Brain microvascular endothelial cell (primary cell): ENCODE data around the gene RDH5.

Experiments used
- DNase-seq: peaks from one replicate; pipeline ENCODE4 v3.0.0-alpha.2; 2020
- H3K27ac ChIP-seq: fragments of 250-450 bp; sonication (Bioruptor Pico); 2 replicates; pipeline ENCODE4 v1.5.1; 2020; ENCODE audit warnings: mild to moderate bottlenecking, moderate library complexity
- H3K27me3 ChIP-seq: fragments of 250-450 bp; sonication (Bioruptor Pico); replicated peaks from 2 replicates; pipeline ENCODE4 v1.5.1; 2020; ENCODE audit warnings: mild to moderate bottlenecking
- H3K36me3 ChIP-seq: fragments of 250-450 bp; sonication (Bioruptor Pico); replicated peaks from 2 replicates; pipeline ENCODE4 v1.5.1; 2020; ENCODE audit warnings: mild to moderate bottlenecking
- H3K4me3 ChIP-seq: 2 replicates; pipeline ENCODE4 v1.5.1; 2011; ENCODE audit warnings: low read depth, mild to moderate bottlenecking, control low read depth, low read length, moderate library complexity
- in situ Hi-C: cut with HindIII; loops from 2 replicates; pipeline ENCODE4 v1.10.0; 2017; ENCODE audit warnings: low sequenced_read_pairs, low pct_ligation_motif_present
- TF ChIP-seq, protein P1 (sequence below): IDR thresholded peaks from 2 replicates; pipeline ENCODE4 v1.5.1; 2011; ENCODE audit warnings: low read depth, mild to moderate bottlenecking, moderate library complexity, low read length, control low read depth, inconsistent platforms; ENCODE audit errors: missing control alignments

RDH5 gene

DNA sequence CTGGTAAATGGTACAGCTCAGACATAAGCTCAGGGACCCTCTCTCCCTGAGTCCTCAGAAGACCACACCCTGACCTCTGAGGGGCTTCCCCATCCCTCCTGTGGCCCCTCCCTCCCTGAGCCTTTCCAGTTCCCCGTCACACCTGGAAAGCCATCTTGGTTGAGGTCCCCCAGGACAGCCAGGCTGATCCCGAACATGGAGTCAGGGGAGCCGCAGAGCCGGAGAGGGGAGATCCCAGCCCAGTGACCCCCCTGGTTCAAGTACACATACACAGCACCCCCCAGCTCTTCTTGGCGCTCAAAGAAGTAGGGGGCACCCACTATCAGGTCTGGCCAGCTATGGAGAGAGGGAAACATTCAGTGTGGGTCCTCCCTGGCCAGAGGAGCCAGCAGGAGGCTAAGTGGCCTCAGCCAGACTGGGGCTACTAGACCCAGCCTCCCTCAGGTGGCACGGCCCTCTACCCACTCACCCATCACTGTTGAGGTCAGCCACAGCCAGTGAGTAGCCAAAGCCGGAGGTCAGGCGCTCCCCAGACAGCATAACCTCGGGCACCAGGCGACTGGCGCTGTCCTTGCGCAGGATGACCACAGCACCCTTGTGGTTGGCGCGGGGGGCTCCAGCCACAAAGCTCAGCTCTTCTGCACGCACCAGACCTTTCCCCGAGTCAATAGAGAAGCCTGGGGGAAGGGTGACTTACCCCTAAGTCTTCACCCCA lies 21.8 kb upstream of the RDH5 start:
- DNase-seq: no peak
- in situ Hi-C loops: no loop called here
- Histone ChIP-seq H3K36me3 (no peaks in the 10 kb centered on the region), H3K4me3 (no peak overlapping the region), H3K27ac (no peak overlapping the region), H3K27me3 (no peaks in the 10 kb centered on the region)
- TF ChIP-seq, protein P1, sequence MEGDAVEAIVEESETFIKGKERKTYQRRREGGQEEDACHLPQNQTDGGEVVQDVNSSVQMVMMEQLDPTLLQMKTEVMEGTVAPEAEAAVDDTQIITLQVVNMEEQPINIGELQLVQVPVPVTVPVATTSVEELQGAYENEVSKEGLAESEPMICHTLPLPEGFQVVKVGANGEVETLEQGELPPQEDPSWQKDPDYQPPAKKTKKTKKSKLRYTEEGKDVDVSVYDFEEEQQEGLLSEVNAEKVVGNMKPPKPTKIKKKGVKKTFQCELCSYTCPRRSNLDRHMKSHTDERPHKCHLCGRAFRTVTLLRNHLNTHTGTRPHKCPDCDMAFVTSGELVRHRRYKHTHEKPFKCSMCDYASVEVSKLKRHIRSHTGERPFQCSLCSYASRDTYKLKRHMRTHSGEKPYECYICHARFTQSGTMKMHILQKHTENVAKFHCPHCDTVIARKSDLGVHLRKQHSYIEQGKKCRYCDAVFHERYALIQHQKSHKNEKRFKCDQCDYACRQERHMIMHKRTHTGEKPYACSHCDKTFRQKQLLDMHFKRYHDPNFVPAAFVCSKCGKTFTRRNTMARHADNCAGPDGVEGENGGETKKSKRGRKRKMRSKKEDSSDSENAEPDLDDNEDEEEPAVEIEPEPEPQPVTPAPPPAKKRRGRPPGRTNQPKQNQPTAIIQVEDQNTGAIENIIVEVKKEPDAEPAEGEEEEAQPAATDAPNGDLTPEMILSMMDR: no peak

DNA sequence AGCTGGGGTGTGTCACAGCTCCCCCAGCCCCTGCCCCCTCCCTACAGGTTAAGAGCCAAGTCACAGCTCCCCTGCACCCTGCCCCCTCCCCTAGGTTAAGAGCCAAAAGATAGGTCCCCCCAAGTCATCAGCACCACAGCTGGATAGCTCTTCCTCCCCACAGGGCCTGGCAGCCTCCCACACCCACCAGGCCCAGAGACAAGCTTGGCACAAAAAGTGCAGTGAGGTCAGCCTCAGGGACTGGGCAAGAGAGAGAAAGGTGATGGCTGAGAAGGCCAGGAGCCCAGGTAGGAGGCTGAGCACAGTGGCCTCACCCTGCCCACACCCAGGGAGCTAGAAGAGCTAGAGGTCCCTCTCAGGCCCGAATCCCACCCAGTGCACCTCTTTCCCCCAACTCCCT lies 21.2 kb upstream of the RDH5 start:
- in situ Hi-C loops: no loop called here
- TF ChIP-seq, protein P1: no peak
- no peaks in the 10 kb centered on the region for H3K27me3 ChIP-seq
- H3K4me3 ChIP-seq: no peak overlapping the region
- DNase-seq: no peak
- H3K36me3 ChIP-seq: no peaks in the 10 kb centered on the region
- H3K27ac ChIP-seq: no peak overlapping the region

DNA sequence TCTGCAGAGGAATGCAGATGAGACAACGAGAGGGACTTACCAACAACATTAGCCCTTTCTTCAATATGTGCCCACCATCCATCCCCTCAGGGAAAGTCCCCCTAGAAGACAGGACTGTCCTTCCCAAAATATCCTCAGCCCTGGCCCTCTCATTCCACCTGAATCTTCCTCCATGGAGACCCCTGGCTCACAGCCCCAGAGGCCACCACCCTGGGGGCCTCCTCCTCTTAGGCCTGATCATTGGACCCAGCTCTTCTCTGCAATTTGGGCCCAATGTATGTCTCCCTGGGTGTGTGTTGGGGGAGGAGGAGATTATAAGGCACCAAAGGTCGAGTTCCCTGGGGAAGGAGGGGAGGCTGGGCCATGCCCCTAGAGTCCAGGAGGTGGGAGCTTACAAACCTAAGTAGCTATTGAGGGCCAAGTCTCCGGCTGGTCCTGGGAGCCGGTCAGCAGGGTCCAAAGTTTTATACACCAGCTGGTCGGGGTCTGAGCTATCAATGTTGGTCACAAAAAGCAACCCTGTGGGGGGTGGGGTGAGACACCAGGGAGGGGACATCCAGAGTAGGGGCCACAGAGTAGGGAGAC lies 20.6 kb upstream of the RDH5 start:
- DNase-seq: no peak
- H3K27me3 ChIP-seq: no peaks in the 10 kb centered on the region
- H3K36me3 ChIP-seq: no peaks in the 10 kb centered on the region
- H3K4me3 ChIP-seq: no peak overlapping the region
- in situ Hi-C loops: no loop called here
- TF ChIP-seq, protein P1: no peak
- H3K27ac ChIP-seq: no peak overlapping the region

DNA sequence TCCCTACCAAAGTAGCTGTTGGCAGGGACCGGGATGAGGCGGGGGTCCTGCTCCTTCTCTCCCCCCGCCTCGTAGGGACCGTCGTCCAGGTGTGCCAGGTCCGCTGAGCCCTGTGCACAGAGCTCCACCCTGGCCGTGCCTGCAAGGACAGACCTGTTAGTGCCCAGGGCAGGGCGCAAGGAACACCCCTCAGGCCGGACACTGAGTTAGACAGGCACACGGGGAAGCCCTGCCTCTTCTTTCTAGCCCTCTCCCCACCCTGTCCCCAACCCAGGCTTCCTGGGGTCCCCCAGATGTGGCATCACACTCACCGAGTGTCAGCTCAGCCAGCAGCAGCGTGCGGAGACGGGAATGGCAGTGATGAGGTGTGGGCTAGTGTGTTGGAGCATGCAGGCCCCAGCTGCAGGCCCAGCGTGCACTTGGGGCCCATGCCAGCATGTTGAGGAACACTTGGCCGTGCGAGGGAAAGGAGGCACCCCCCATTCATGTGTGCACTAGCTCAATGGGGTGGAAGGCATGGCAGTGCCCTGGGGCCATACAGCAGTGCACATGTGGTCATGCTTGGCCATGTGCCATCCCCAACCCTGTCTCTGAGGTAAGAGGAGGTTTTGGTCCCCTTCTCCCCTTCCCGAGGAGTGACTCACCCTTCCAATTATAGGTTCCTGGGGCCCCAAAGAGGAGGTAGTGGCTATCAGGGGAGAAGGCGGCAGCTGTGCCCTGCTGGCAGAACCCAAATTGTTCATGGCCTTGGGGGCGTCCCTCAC lies 19.8 kb upstream of the RDH5 start:
- no peaks in the 10 kb centered on the region for H3K27me3 ChIP-seq
- TF ChIP-seq, protein P1: no peak
- no peaks in the 10 kb centered on the region for H3K36me3 ChIP-seq
- H3K27ac ChIP-seq: no peak overlapping the region
- in situ Hi-C loops: no loop called here
- no peak for DNase-seq
- H3K4me3 ChIP-seq: no peak overlapping the region

DNA sequence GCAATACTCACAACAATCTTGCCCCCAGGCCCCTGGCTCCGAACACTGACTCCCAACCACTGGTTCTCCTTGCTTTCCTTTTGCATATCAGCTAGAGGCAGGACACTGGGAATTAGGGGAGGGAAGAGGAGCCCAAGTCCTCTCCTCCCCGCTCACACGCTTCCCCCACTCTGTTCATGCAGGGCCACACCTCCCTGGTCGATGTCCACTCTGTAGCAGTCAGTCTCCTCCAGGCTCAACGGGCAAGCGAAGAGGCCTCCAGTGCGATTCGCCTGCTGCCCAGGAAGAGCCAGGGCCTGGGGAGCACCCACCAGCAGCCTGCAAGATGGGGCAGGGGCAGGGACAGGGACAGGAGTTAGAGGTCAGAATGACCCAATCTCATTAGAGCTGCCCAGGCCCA lies 17.3 kb upstream of the RDH5 start:
- peaks cover 8% of the 10 kb centered on the region for H3K27me3 ChIP-seq
- H3K27ac ChIP-seq: no peak overlapping the region
- no peaks in the 10 kb centered on the region for H3K36me3 ChIP-seq
- in situ Hi-C loops: no loop called here
- no peak for DNase-seq
- no peak overlapping the region for H3K4me3 ChIP-seq
- TF ChIP-seq, protein P1: no peak
